LNCAP (cell line): ENCODE results near the gene TAS1R2.
A peak's percentile ranks its signal among the peaks of the same experiment; 100 is the strongest.

Source experiments
- TF ChIP-seq, protein P1 (sequence below): fragments of 450-650 bp; IDR thresholded peaks from 2 replicates; pipeline ENCODE4 v1.5.1; 2017; ENCODE audit warnings: mild to moderate bottlenecking

Gene TAS1R2

DNA sequence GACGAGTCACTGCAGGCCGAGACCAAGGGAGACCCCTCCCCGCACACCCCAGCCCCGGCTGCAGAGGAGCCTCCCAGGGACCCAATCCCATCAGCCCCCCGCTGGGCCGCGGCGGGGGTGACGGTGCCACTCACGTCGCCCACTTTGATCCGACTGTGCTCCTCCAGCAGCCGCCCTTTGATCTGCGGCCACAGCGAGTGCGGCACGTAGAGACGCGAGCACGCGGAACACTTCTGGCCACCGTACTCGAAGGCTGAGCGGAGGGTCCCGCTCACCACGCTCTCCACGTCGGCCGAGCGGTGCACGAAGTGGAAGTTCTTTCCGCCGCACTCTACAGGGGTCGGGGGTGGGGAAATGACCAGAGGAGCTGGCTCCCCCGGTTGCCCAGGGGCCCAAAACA, 17.8 kb upstream of the TAS1R2 start:
- TF ChIP-seq, protein P1, sequence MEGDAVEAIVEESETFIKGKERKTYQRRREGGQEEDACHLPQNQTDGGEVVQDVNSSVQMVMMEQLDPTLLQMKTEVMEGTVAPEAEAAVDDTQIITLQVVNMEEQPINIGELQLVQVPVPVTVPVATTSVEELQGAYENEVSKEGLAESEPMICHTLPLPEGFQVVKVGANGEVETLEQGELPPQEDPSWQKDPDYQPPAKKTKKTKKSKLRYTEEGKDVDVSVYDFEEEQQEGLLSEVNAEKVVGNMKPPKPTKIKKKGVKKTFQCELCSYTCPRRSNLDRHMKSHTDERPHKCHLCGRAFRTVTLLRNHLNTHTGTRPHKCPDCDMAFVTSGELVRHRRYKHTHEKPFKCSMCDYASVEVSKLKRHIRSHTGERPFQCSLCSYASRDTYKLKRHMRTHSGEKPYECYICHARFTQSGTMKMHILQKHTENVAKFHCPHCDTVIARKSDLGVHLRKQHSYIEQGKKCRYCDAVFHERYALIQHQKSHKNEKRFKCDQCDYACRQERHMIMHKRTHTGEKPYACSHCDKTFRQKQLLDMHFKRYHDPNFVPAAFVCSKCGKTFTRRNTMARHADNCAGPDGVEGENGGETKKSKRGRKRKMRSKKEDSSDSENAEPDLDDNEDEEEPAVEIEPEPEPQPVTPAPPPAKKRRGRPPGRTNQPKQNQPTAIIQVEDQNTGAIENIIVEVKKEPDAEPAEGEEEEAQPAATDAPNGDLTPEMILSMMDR, result no peak

DNA sequence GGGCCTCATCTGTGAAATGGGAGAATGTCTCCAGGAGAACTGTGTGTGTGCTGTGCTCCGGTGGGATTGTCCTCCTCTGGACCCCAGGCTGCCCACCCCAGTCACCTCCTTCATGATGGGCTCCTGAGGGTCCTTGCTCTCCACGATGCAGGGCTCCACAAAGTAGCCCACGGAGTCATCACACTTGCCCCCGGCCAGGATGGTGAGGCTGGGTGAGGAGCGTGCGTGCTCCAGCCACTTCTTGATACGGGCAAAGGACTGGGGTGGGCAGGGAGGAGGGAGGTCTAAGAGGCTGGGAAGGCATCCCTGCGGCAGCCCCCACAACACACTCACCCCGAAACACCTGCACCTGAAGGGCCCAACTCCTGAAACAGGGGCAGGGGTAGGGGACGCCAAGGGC, 16.8 kb upstream of the TAS1R2 start:
- TF ChIP-seq, protein P1, result no peak

DNA sequence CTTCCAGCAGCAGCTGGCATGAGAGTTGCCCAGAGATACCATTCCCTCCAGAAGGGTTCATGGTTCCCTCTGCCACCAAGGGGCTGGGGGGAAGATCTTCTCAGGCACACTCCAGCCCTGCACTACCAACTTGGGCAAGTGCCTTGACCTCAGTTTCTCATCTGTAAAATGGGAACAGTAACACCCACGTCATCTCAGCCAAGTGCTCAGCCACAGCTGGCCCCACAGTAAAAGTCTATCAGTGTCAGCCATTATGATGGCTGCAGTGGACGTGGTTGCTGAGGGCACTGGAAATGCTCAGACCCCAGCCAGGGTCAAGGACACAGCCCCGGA, 16.3 kb upstream of the TAS1R2 start:
- TF ChIP-seq, protein P1, result no peak

DNA sequence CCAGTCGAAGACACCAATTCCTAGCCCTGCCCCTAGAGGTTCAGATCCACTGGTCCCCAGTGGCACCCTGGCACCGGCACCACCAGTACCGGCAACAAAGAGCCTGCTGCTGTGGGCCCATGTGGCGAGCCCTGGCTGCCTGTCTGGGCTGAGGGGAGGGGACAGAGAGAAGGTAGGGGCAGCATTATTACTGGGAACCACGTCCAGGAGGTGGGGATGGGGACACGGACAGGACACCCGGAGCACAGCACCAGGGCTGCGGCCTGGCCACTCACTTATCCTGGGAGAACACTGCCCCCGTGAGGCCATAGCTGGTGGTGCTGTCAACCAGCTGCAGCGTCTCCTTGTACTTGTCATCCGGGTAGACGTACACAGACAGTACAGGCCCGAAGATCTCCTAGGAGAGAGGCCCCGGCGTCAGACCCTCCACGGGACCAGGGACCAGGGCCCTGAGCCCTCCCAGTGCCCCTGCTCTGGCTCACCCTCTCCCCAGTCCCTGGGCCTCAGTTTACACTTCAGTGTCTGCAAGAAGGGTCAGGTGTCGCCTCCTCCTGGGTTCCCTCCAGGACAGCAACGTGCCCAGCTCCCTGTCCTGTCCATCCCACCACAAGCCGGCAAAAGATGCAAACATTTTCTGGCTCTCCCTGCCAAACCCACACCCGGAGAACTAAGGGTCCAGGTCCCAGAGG, 15.8 kb upstream of the TAS1R2 start:
- TF ChIP-seq, protein P1, result peak; percentile 65; the same call in 1 of the 2 replicates

DNA sequence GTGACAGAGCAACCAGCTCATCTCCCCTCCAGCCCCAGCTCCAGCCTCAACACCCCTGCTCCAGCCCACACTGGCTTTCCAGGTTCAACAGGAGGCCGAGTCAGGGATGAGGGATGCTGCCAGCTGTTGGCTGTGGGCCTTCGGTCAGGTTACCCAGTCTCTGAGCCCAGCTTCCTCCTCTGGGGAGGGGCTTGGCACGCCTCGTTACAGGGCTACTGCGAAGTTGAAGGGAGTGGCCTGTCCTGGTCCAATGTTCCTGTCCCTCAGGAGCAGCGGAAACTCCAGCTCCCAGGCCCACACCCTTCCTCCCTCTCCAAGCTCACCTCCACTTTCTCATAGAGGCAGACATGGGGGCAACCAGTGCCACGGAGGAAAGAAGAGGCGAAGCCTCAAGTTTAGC, 15.1 kb upstream of the TAS1R2 start:
- TF ChIP-seq, protein P1, result no peak

DNA sequence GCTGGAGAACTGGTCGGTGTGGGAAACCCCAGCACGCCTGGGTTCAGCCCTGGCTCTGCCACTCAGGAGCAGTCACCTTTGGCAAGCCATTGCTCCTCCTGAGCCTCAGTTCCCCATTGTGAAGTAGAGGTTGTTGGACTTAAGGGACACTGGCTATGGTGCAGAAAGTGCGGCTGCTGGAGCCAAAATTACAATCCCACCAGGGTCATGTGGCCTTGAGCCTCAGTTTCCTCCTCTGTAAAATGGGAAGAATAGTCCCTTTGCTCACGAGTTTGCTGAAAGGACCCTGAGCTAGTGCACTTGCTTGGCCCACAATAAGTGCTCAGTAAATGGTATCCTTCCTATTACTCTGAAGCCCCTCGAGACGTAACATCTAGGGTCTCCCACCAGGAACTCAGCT, 14.6 kb upstream of the TAS1R2 start:
- TF ChIP-seq, protein P1, result no peak

DNA sequence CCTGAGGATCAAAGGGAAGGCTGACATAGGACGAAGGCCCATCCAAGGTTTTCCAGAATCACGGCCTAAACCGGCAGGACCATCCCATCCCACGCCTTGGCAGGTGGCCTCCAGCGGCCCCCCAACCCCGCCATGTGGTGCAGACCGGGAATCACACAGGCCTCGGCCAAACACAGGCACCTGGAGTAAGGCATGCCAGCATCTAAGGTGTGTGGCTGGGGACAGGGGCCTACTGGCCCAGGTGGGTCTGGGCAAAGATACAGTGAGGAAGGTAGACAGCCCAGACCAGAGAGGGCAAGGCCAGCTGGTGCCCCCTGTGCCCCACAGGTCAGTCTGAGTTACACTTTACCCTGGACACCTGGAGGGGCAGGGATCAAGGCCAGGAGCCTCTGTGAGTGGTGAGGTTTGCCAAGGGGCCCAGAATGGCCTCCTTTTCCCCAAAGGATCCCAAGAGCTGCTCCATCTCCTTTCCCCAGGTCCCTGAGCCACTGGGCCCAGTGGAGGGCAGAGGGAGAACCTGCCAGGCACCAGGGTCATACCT, 12.7 kb upstream of the TAS1R2 start:
- TF ChIP-seq, protein P1, result no peak
